Immature natural killer cell (primary cell): Measurements from ENCODE around the gene PHACTR1. TPM values are rescaled to one million over a fixed set of nuclear protein-coding genes. Genes with fewer than 3 reads are reported as not detected.
A peak's percentile ranks its signal among the peaks of the same experiment; 100 is the strongest.
"Not testable (repeated sequence)": the region's sequence is repeated elsewhere in the genome, so short reads cannot be mapped to it uniquely, and the experiment has no call there.

Experiments
- DNase-seq, 3 donors: peaks; one replicate each; pipeline ENCODE4 v3.0.0; 2022; ENCODE audit warnings: mixed read lengths in 1 of 3
- H3K27ac Mint-ChIP-seq, 6 donors: one replicate each; pipeline ENCODE4 v1.8.0; 2020; ENCODE audit warnings: mixed read lengths in 6 of 6, mild to moderate bottlenecking in 5 of 6, inconsistent platforms in 4 of 6, moderate library complexity in 3 of 6
- H3K27me3 Mint-ChIP-seq, 3 donors: one replicate each; pipeline ENCODE4 v1.8.0; 2020 to 2021; ENCODE audit warnings: low read depth in 3 of 3, mild to moderate bottlenecking in 3 of 3, mixed read lengths in 3 of 3, moderate library complexity in 3 of 3, inconsistent platforms in 1 of 3
- H3K36me3 Mint-ChIP-seq, 3 donors: one replicate each; pipeline ENCODE4 v1.8.0; 2020; ENCODE audit warnings: mixed read lengths in 3 of 3, inconsistent platforms in 2 of 3, mild to moderate bottlenecking in 2 of 3
- H3K4me1 Mint-ChIP-seq, 2 donors: one replicate each; pipeline ENCODE4 v1.8.0; 2020; ENCODE audit warnings: inconsistent platforms in 2 of 2, mild to moderate bottlenecking in 2 of 2, mixed read lengths in 2 of 2, moderate library complexity in 1 of 2
- H3K4me3 Mint-ChIP-seq, 5 donors: one replicate each; pipeline ENCODE4 v1.8.0; 2020; ENCODE audit warnings: mild to moderate bottlenecking in 5 of 5, mixed read lengths in 5 of 5, inconsistent platforms in 3 of 5, moderate library complexity in 3 of 5
- H3K9me3 Mint-ChIP-seq, 6 donors: one replicate each; pipeline ENCODE4 v1.8.0; 2020; ENCODE audit warnings: mild to moderate bottlenecking in 6 of 6, mixed read lengths in 6 of 6, inconsistent platforms in 4 of 6, moderate library complexity in 3 of 6
- polyA plus RNA-seq, 3 donors: library from polyadenylated mRNA; unstranded; fragments of 300-500 nt; fragmentation: Illumina TruSeq; gene quantifications; one replicate each; pipeline ENCODE4 v1.2.3, GENCODE V29; 2021

PHACTR1 gene
- polyA plus RNA-seq, 3 donors from 2014 or later = 0.41 to 1.1 (median 0.43) TPM

GRCh38 chr6:13315896-13316295 lies 599.3 kb downstream of the PHACTR1 start:
- Mint-ChIP-seq H3K4me3 (no peak overlapping the region), H3K27me3 (peaks cover 0 to 2% (median 0%) of the 10 kb centered on the region in 3 donors), H3K9me3 (no peaks in the 10 kb centered on the region), H3K27ac (no peak overlapping the region), H3K4me1 (no peaks in the 10 kb centered on the region), H3K36me3 (peaks cover 40 to 76% (median 51%) of the 10 kb centered on the region in 3 donors)
- DNase-seq = no peak

GRCh38 chr6:13318821-13319220 lies 602.3 kb downstream of the PHACTR1 start:
- no peak for DNase-seq
- H3K36me3 Mint-ChIP-seq = peaks cover 46 to 80% (median 51%) of the 10 kb centered on the region in 3 donors
- H3K27ac Mint-ChIP-seq = no peak overlapping the region
- no peaks in the 10 kb centered on the region for H3K9me3 Mint-ChIP-seq
- peaks cover 0 to 2% (median 0%) of the 10 kb centered on the region in 3 donors for H3K27me3 Mint-ChIP-seq
- no peak overlapping the region for H3K4me3 Mint-ChIP-seq
- no peaks in the 10 kb centered on the region for H3K4me1 Mint-ChIP-seq

- H3K9me3 Mint-ChIP-seq = no peaks in the 10 kb centered on the region
These were observed 603.5 kb downstream of the PHACTR1 start for GRCh38 chr6:13319891-13320564.

GRCh38 chr6:13326031-13326586 lies 609.5 kb downstream of the PHACTR1 start:
- Mint-ChIP-seq H3K4me1 (peaks cover 24 to 31% of the 10 kb centered on the region in 2 donors), H3K36me3 (peaks cover 11 to 25% (median 22%) of the 10 kb centered on the region in 3 donors), H3K27ac (peak overlapping the region in 1 of 6 donors; percentile 92)
- H3K4me3 Mint-ChIP-seq, H3K27me3 Mint-ChIP-seq, H3K9me3 Mint-ChIP-seq, DNase-seq: not testable (repeated sequence)

More at GRCh38 chr6:13319891-13320564, 603.5 kb downstream of the PHACTR1 start:
- DNase-seq = no peak
- Mint-ChIP-seq H3K4me1 (no peaks in the 10 kb centered on the region), H3K4me3 (no peak overlapping the region), H3K27ac (no peak overlapping the region), H3K27me3 (peaks cover 0 to 2% (median 0%) of the 10 kb centered on the region in 3 donors), H3K36me3 (peaks cover 46 to 75% (median 53%) of the 10 kb centered on the region in 3 donors)

GRCh38 chr6:13327691-13328075 lies 611.1 kb downstream of the PHACTR1 start:
- H3K27ac Mint-ChIP-seq = peak overlapping the region; percentile 89 to 98 (median 96)

GRCh38 chr6:13328076-13328874 lies 611.7 kb downstream of the PHACTR1 start, which contains the start of gene TBC1D7:
TBC1D7 (minus strand) TSS chr6:13328537; CDS start chr6:13326898, 1,639 bp downstream.
- H3K27ac Mint-ChIP-seq = peak within 1 kb of the TSS; percentile 92 to 99 (median 98)
- H3K27me3 Mint-ChIP-seq = peaks cover 0 to 8% (median 2%) of the 10 kb centered on the region in 3 donors
- peak within 1 kb of the TSS; percentile 95 to 96 (median 95) for H3K4me3 Mint-ChIP-seq
- DNase-seq = peak; percentile 94 to 95 (median 95)
- H3K4me1 Mint-ChIP-seq = peaks cover 24 to 31% of the 10 kb centered on the region in 2 donors
- peaks cover 4 to 13% (median 10%) of the 10 kb centered on the region in 3 donors for H3K36me3 Mint-ChIP-seq
- H3K9me3 Mint-ChIP-seq = no peaks in the 10 kb centered on the region

More at GRCh38 chr6:13327691-13328075, 611.1 kb downstream of the PHACTR1 start:
- peaks cover 0 to 8% (median 2%) of the 10 kb centered on the region in 3 donors for H3K27me3 Mint-ChIP-seq
- H3K36me3 Mint-ChIP-seq = peaks cover 6 to 15% (median 12%) of the 10 kb centered on the region in 3 donors
- H3K4me3 Mint-ChIP-seq = peak overlapping the region; percentile 95 to 96 (median 95)
- no peak for DNase-seq
- H3K4me1 Mint-ChIP-seq = peaks cover 24 to 31% of the 10 kb centered on the region in 2 donors
- H3K9me3 Mint-ChIP-seq = no peaks in the 10 kb centered on the region

GRCh38 chr6:13328875-13329183 lies 612.3 kb downstream of the PHACTR1 start:
- peak overlapping the region; percentile 92 to 99 (median 98) for H3K27ac Mint-ChIP-seq
- H3K4me3 Mint-ChIP-seq = peak overlapping the region; percentile 95 to 96 (median 95)
- no peaks in the 10 kb centered on the region for H3K9me3 Mint-ChIP-seq
- peaks cover 24 to 31% of the 10 kb centered on the region in 2 donors for H3K4me1 Mint-ChIP-seq
- H3K36me3 Mint-ChIP-seq = peaks cover under 1 to 8% (median 5%) of the 10 kb centered on the region in 3 donors
- DNase-seq = no peak
- H3K27me3 Mint-ChIP-seq = peaks cover 2 to 8% (median 3%) of the 10 kb centered on the region in 3 donors

GRCh38 chr6:13331516-13332348 lies 615.2 kb downstream of the PHACTR1 start:
- peak overlapping the region in 1 of 6 donors; percentile 16 for H3K27ac Mint-ChIP-seq
- peak in 2 of 3 donors; percentile 13 to 30 for DNase-seq
- H3K27me3 Mint-ChIP-seq = peaks cover 2 to 10% (median 3%) of the 10 kb centered on the region in 3 donors
- H3K9me3 Mint-ChIP-seq = no peaks in the 10 kb centered on the region
- H3K4me1 Mint-ChIP-seq = peaks cover 25 to 32% of the 10 kb centered on the region in 2 donors
- H3K36me3 Mint-ChIP-seq = no peaks in the 10 kb centered on the region
- H3K4me3 Mint-ChIP-seq = no peak overlapping the region

GRCh38 chr6:13332349-13332706 lies 615.8 kb downstream of the PHACTR1 start:
- Mint-ChIP-seq H3K4me3 (no peak overlapping the region), H3K36me3 (no peaks in the 10 kb centered on the region), H3K27me3 (peaks cover 2 to 10% (median 3%) of the 10 kb centered on the region in 3 donors), H3K4me1 (peaks cover 27 to 31% of the 10 kb centered on the region in 2 donors), H3K9me3 (no peaks in the 10 kb centered on the region), H3K27ac (no peak overlapping the region)
- DNase-seq = no peak

GRCh38 chr6:13334953-13335352 lies 618.4 kb downstream of the PHACTR1 start:
- no peak for DNase-seq
- Mint-ChIP-seq H3K36me3 (no peaks in the 10 kb centered on the region), H3K4me3 (no peak overlapping the region), H3K9me3 (no peaks in the 10 kb centered on the region), H3K27ac (no peak overlapping the region), H3K27me3 (peaks cover 2 to 3% (median 2%) of the 10 kb centered on the region in 3 donors), H3K4me1 (peaks cover 29 to 32% of the 10 kb centered on the region in 2 donors)

GRCh38 chr6:13336553-13336952 lies 620.0 kb downstream of the PHACTR1 start:
- Mint-ChIP-seq H3K9me3 (no peaks in the 10 kb centered on the region), H3K27ac (peak overlapping the region in 3 of 6 donors; percentile 5 to 41 (median 13)), H3K27me3 (peaks cover 0 to 3% (median 2%) of the 10 kb centered on the region in 3 donors), H3K36me3 (peaks cover 0 to 3% (median 0%) of the 10 kb centered on the region in 3 donors), H3K4me3 (peak overlapping the region in 2 of 5 donors; percentile 41 to 61), H3K4me1 (peaks cover 33 to 36% of the 10 kb centered on the region in 2 donors)
- DNase-seq = peak; percentile 67 to 70 (median 69)

GRCh38 chr6:13338038-13338437 lies 621.5 kb downstream of the PHACTR1 start:
- Mint-ChIP-seq H3K27me3 (peaks cover 0 to 6% (median 3%) of the 10 kb centered on the region in 3 donors), H3K4me1 (peaks cover 33 to 36% of the 10 kb centered on the region in 2 donors), H3K4me3 (peak overlapping the region; percentile 34 to 71 (median 65)), H3K36me3 (peaks cover 0 to 18% (median 4%) of the 10 kb centered on the region in 3 donors), H3K27ac (peak overlapping the region in 5 of 6 donors; percentile 63 to 89 (median 65)), H3K9me3 (peaks cover 0 to 2% (median 0%) of the 10 kb centered on the region in 6 donors)
- DNase-seq = no peak
